Measurements from ENCODE around the gene NHEJ1.

DNA sequence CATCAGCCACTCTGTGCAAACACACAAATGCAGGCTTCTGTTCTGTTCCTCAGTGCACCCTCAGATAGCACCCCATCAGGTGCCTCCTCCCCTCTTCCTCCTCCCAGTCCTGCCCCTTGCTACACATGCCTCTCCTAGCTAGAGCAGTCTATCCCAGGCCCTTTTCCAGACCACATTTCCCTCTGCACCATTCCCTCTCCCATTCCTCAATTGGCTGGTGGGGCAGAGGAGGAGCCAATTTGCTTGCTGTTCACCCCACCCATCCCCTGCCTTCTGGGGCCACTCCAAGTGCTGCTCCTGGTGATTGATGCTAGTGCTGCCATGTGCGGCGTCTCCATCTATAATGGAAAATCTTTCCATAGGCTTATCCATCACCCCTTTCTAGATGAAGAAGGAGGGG is 124.7 kb downstream of the NHEJ1 start:
- TF ChIP-seq, protein P1, sequence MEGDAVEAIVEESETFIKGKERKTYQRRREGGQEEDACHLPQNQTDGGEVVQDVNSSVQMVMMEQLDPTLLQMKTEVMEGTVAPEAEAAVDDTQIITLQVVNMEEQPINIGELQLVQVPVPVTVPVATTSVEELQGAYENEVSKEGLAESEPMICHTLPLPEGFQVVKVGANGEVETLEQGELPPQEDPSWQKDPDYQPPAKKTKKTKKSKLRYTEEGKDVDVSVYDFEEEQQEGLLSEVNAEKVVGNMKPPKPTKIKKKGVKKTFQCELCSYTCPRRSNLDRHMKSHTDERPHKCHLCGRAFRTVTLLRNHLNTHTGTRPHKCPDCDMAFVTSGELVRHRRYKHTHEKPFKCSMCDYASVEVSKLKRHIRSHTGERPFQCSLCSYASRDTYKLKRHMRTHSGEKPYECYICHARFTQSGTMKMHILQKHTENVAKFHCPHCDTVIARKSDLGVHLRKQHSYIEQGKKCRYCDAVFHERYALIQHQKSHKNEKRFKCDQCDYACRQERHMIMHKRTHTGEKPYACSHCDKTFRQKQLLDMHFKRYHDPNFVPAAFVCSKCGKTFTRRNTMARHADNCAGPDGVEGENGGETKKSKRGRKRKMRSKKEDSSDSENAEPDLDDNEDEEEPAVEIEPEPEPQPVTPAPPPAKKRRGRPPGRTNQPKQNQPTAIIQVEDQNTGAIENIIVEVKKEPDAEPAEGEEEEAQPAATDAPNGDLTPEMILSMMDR (IDR thresholded peaks at IDR 0.05): no peak
- TF ChIP-seq POLR2A (IDR thresholded peaks at IDR 0.05): no peak
